Gastrocnemius medialis (tissue), 4 donors: ENCODE measurements around the gene DUSP8.

ENCODE experiments used
- CTCF ChIP-seq, 5 experiments: fragments of 450-650 bp in 3 of 5; fragments of 200-600 bp in 2 of 5; sonication (generic) in 2 of 5; IDR thresholded peaks in 4 of 5; conservative IDR thresholded peaks in 1 of 5; 1 replicate in 4 of 5; 2 replicates in 1 of 5; pipeline ENCODE4 v1.5.1; 2016 to 2019; ENCODE audit warnings: antibody characterized with exemption in 5 of 5, mild to moderate bottlenecking in 3 of 5, moderate library complexity in 3 of 5
- POLR2A ChIP-seq, 2 donors: fragments of 450-650 bp; IDR thresholded peaks; one replicate each; pipeline ENCODE4 v1.6.1; 2017; ENCODE audit warnings: antibody characterized with exemption in 2 of 2, mild to moderate bottlenecking in 2 of 2, moderate library complexity in 2 of 2

GRCh38 chr11:1572197-1573076, at the start of gene DUSP8:
- TF ChIP-seq CTCF (IDR thresholded peaks at IDR 0.05 in 4 of 5, conservative IDR thresholded peaks at IDR 0.05 in 1 of 5) (no peak), POLR2A (IDR thresholded peaks at IDR 0.05) (peak; percentile 78 to 86)
